NOMO-1 (cell line): ENCODE measurements around the gene ETAA1.

Experiments
- DNase-seq, 2 experiments: peaks; one replicate each; lab custom pipeline; 2025; ENCODE audit not compliant: unreplicated experiment in 2 of 2; lab: John Stamatoyannopoulos, UW

Gene ETAA1

GRCh38 chr2:67397143-67397986, at the start of gene ETAA1:
TSS of gene ETAA1 (plus strand) at chr2:67397333. CDS start at chr2:67397449, 116 bp downstream.
- DNase-seq, result peak; percentile 85 to 92

DNA sequence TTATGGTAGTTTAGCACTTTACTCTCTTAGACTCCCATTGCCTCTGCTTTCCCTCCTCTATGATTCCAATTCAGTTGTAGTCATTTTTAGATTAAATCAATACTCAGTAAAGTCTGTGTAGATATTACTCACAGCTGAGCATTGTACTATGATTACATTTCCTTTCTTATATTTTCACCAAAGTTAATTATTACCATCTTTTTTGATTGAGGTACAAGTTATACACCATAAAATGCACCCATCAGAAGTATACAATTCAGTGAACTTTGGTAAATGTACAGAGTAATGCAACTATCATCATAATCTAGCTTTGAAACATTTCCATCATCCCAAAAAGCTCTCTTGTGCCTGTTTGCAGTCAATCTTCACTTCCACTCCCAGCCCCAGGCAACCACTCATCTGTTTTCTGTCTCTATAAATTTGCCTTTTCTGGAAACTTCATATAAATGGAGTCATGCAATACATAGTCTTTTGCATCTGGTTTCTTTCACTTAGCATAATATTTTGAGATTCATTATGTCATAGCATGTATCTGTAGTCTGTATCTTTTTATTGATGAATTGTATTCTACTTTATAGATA, 30.2 kb upstream of the ETAA1 start:
- no peak for DNase-seq

DNA sequence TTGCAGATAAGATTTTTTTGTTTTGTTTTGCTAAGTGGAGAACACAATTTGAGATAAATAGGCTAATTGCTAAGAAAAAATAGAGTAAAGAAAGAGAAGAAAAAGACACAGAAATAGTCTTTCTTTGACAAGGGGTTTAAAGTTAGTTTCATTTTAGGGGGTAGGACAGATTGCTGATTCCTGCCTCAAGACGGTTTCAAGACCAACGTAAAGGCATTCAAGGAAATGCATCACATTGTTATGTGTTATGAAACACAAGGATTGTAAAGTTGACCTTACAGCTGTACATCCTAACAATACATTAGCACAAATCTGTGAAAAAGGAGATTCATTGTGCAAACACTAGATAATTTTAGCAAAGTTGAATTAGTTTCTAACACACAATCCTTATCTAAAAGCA, 22.7 kb upstream of the ETAA1 start:
- no peak for DNase-seq

DNA sequence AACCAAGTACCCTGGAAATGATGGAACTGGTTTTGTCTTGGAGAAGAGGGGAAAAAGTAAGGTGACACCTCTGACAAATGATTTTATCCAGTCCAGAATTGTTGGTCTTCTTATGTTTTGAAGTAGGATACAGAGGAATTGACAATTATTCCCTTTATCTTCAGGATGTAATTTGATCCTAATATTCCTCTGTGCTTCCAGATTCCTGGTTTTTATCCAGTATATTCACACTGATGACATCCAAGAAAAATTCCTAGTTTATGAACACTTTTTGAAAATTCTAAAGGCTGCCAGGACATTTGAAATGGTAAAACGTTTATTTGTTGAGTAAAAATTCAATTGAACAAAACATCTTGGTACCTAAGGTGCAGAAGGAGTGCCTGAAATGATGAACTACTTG, 22.2 kb upstream of the ETAA1 start:
- DNase-seq, result no peak

- no peak for DNase-seq
Observed at GRCh38 chr2:67378555-67378954, 18.6 kb upstream of the ETAA1 start.

GRCh38 chr2:67379048-67379447, 18.1 kb upstream of the ETAA1 start:
- no peak for DNase-seq

GRCh38 chr2:67384123-67384822, 12.9 kb upstream of the ETAA1 start:
- DNase-seq, result peak in 1 of 2 experiments; percentile 59

- no peak for DNase-seq
Observed at GRCh38 chr2:67388680-67389079, 8.5 kb upstream of the ETAA1 start.

DNA sequence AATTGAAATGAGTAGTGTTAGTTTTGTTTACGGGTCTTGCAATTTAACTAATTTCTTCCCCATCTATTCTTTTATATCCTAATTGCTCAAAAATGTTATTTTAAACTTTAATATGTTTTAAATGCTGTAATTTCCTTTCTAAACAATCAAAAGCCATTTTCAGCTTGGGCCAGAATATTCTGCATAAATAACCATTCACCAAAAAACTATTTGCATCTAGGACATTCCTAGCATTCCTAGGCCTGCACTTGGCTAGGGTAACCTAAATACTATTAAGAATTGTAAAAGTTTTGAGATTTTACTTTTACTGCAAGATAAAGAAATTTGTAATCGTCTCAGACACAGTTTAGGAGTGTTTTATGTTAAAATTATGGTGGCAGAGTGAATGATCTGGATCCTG, 7.8 kb upstream of the ETAA1 start:
- DNase-seq, result no peak

- DNase-seq, result no peak
Observed at GRCh38 chr2:67389788-67390187, 7.3 kb upstream of the ETAA1 start.

GRCh38 chr2:67393237-67393636, 3.9 kb upstream of the ETAA1 start:
- no peak for DNase-seq

DNA sequence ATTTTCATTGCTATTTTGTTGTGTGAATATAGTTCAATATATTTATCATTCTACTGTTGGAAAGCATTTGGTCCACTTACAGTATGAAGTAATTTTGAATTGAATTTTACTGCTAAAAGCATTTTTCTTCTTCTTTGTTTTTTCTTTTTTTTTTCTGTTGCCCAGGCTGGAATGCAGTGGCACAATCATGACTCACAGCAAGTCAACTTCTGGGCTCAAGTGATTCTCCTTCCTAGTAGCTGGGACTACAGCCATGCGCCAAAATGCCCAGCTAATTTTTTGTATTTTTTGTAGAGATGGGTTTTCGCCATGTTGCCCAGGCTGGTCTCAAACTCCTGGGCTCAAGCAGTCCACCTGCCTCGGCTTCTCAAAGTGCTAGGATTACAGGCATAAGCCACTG, 2.4 kb upstream of the ETAA1 start:
- no peak for DNase-seq

- DNase-seq, result no peak
Observed at GRCh38 chr2:67399144-67399543, 2.0 kb downstream of the ETAA1 start.

DNA sequence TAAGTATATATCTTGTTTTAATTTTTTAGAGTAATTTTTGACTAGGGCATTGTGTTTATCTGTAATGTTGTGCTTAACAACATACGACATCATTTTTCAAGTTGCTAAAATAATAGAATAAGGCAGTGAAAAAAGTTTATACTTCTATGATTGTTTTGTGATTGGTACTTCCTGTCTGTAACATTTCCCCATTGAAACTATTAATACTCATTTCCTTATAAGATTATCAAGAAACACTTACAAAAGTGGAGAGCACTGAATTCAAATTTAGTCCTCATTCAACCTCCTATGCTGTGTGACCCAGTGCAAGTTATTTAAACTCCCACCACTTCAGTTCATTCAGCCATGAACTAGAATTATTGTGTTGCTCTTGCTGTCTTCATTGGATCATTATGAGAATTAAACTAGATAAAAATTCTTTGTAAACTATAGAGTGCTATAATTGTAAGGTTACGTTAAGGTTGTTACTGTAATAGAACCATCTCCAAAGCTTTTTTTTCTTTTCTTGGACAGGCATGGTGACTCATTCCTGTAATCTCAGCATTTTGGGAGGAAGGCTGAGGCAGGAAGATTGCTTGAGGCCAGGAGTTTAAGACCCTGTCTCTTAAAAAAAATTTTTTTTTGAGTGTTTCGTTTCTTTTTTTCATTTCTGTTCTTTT, 2.8 kb downstream of the ETAA1 start:
- DNase-seq, result no peak

GRCh38 chr2:67400560-67401485, 3.7 kb downstream of the ETAA1 start:
- DNase-seq, result no peak

- DNase-seq, result no peak
Observed at GRCh38 chr2:67408346-67408745, 11.2 kb downstream of the ETAA1 start.

- DNase-seq, result no peak
Observed at GRCh38 chr2:67412424-67412823, 15.3 kb downstream of the ETAA1 start.

DNA sequence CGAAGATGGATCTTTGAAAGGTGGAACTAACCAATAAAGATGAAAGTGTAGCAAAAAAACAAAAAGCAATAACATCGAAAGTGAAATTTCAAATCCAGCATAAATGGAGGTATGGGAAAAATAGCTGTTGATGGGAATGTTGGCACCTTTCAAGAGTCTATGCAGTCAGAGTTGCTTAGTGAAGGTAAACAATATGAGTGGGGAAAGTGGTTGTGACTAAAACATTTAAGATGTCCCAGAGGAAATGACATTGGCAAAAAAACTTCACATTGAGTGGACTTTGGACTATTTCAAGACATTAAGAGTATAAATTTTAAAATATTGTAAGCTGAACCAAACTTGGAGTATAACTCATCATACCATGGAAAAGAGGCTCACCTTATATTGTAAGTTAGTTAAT, 17.7 kb downstream of the ETAA1 start:
- no peak for DNase-seq

DNA sequence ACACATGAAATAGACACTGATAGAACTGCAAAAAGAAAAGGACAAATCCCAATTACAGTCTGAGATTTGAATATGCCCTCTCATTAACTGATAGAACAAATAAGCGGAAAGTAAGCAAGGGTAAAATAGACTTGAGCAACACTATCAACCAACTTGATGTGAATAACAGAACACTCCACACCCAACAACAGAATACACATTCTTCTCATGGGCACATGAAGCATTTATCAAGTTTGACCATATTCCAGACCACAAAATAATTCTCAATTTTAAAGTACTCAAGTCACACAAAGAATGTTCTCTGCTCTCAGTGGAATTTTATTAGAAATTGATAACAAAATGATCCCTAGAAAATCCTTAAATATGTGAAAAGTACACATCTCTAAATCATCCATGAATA, 19.0 kb downstream of the ETAA1 start:
- no peak for DNase-seq

DNA sequence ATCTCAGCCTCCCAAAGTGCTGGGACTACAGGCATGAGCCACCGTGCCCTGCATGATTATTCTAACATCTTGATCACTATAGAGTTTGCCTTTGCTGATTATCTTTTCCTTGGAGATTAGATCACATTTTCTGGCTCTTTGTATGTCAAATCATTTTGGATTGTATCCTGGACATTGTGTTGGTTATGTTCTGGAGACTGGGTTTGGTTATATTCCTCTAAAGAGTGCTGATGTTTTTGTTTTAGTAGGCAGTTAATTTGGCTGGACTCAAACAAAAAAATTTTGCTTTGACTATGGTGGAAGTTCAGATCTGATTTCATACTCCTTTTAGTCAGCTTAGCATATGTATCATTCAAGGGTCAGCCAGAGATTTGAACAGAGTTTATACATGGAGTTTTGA, 26.4 kb downstream of the ETAA1 start:
- DNase-seq, result no peak
